H4 (cell line): Measurements from ENCODE around the gene PAK4. TPM values are rescaled to one million over a fixed set of nuclear protein-coding genes. Genes with fewer than 3 reads are reported as not detected.

ENCODE experiments used
- DNase-seq: peaks from one replicate; pipeline ENCODE4 v3.0.0-alpha.2; 2015; ENCODE audit warnings: low spot score
- total RNA-seq: library from RNA; depleted of rRNA; stranded (reverse); fragments of >200 nt; shearing (Covaris generic); gene quantifications from 2 replicates; pipeline ENCODE4 v1.2.3, GENCODE V29; 2014

PAK4 gene
- total RNA-seq, 1 experiment from 2014 or later, result 13.2 TPM

- DNase-seq, result no peak
Measured at GRCh38 chr19:39146686-39147450, 21.3 kb downstream of the PAK4 start.

- no peak for DNase-seq
Measured at GRCh38 chr19:39147480-39147879, 21.9 kb downstream of the PAK4 start.

- DNase-seq, result no peak
Measured at GRCh38 chr19:39148939-39149529, 23.4 kb downstream of the PAK4 start.

GRCh38 chr19:39150235-39150634, 24.6 kb downstream of the PAK4 start:
- no peak for DNase-seq

GRCh38 chr19:39150807-39151600, 25.4 kb downstream of the PAK4 start:
- DNase-seq, result no peak

- no peak for DNase-seq
Measured at GRCh38 chr19:39152066-39152465, 26.5 kb downstream of the PAK4 start.

GRCh38 chr19:39154100-39154628, 28.6 kb downstream of the PAK4 start:
- DNase-seq, result no peak

GRCh38 chr19:39154629-39155100, 29.1 kb downstream of the PAK4 start:
- no peak for DNase-seq

GRCh38 chr19:39155114-39155700, 29.6 kb downstream of the PAK4 start:
- no peak for DNase-seq

- DNase-seq, result no peak
Measured at GRCh38 chr19:39155741-39156140, 30.2 kb downstream of the PAK4 start.

GRCh38 chr19:39156326-39157230, 31.0 kb downstream of the PAK4 start:
- DNase-seq, result no peak

- no peak for DNase-seq
Measured at GRCh38 chr19:39157275-39157996, 31.9 kb downstream of the PAK4 start.

GRCh38 chr19:39157997-39158389, 32.4 kb downstream of the PAK4 start:
- DNase-seq, result no peak

GRCh38 chr19:39158646-39159260, 33.2 kb downstream of the PAK4 start:
- DNase-seq, result no peak

- DNase-seq, result no peak
Measured at GRCh38 chr19:39160523-39160861, 34.9 kb downstream of the PAK4 start.

GRCh38 chr19:39160889-39161672, 35.5 kb downstream of the PAK4 start:
- no peak for DNase-seq

GRCh38 chr19:39162441-39163043, 37.0 kb downstream of the PAK4 start:
- no peak for DNase-seq

- DNase-seq, result no peak
Measured at GRCh38 chr19:39163621-39164020, 38.0 kb downstream of the PAK4 start.

- DNase-seq, result no peak
Measured at GRCh38 chr19:39164289-39164688, 38.7 kb downstream of the PAK4 start.
